GM18502 (cell line): ENCODE data around the gene ADGRB3.
A peak's percentile ranks its signal among the peaks of the same experiment; 100 is the strongest.
"Not testable (repeated sequence)": the region's sequence is repeated elsewhere in the genome, so short reads cannot be mapped to it uniquely, and the experiment has no call there.

Experiments used
- ATAC-seq: cut with Tn5 transposase; IDR thresholded peaks from one replicate; pipeline ENCODE4 v1.9.1; 2021; ENCODE audit warnings: mild to moderate bottlenecking; ENCODE audit not compliant: unreplicated experiment, poor library complexity

ADGRB3 gene

DNA sequence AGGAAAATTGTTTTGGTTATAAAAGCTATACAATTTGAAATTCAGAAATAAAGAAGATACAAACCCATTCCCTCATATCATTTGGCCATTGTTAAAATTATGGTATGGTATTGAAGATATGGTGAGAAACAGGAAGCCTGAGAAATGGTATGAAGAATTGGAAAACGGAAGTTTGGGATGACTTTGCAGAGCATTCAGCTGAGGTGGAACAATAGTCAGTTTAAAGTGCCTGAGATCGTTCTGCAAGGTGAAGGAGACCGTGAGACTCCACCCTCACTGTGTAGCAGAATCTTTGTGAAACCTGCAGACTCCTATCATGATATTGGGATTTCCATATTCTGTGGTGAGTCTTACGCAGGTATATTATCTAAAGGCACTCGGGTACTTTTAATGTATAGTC lies 97.3 kb downstream of the ADGRB3 start:
- no peak for ATAC-seq

DNA sequence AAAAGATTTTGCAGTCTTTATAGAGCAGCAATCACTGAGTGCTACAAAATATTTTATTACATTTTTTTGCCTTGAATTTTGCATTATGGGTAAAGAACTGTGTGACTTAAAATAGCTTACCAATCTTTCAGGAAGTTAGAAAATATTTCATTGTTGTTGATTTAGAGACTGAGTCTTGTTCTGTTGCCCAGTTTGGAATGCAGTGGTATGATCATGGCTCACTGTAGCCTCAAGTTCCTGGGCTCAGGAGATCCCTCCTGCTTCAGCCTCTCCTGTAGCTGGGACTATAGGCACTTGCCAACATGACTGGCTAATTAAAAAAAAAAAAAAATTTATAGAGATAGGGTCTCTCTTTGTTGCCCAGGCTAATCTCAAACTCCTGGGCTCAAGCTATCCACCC lies 100.8 kb downstream of the ADGRB3 start:
- no peak for ATAC-seq

DNA sequence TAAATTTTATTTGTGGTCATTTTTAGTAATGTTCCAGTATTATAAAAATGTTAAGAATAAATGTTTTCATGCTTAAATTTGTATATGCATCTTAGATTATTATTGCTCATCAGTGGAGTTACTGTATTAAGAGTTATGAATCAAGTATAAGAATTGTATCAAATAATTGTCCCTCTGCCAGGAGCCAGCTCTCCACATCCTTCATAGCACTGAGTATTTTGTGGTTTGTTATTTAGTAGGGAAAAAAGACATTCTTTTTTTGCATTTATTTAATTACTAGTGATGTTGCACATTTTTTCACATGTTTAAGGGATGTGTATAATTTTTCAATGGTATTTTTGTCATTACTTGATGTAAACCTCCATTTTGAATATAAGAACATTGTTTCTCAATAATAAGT lies 102.0 kb downstream of the ADGRB3 start:
- ATAC-seq = no peak

- no peak for ATAC-seq
Measured at GRCh38 chr6:68738039-68738438, 103.0 kb downstream of the ADGRB3 start.

DNA sequence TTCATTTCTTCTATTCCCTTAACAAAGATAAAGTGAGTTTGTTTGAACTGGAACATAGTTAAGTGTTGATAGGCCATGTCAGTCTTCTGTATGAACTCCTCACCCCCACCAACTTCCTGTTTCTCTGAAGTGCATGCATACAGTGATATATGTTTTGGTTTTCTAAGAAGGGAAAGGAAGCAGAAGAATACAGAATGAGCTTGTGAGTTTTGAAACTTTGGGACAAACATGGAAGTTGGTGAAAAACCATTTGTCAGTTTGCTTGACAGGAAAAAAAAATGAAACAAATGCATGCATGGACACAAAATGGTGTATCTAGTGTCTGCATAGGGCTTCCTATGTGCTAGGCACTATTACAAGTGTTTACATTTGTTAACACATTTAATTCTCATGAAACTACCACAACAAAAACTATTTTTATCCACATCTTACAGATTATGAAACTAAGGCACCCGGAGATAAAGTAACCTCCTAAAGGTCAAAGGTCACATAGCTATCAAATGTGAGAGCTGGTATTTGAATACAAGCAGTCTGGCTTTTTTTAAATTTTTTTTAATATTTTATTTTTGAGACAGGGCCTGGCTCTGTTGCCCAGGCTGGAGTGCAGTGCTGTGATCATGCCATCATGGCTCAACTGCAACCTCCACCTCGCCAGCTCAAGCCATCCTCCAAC lies 105.9 kb downstream of the ADGRB3 start:
- peak; percentile 60 for ATAC-seq

- peak; percentile 10 for ATAC-seq
Measured at GRCh38 chr6:68741501-68742386, 106.7 kb downstream of the ADGRB3 start.

GRCh38 chr6:68743099-68743498 lies 108.0 kb downstream of the ADGRB3 start:
- no peak for ATAC-seq

GRCh38 chr6:68744376-68744775 lies 109.3 kb downstream of the ADGRB3 start:
- ATAC-seq = not testable (repeated sequence)

DNA sequence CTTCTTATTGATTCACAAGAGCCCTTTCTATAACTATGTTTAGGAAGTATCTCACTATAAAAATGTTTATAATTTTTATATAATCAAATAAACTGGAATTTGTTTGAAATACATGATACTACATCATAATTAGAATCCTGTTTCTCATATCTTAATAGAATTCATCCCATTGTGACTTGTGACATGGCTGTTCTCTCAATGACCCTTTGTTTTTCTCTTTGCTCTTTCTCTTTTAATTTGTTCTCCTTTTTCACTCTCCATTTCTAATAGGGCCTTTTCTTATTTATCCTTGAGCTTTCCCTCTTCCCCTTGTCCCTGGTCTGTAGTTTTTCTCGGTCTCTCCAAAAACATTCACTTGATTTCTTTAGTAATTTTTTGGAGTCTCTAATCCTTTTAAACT lies 111.3 kb downstream of the ADGRB3 start:
- no peak for ATAC-seq

DNA sequence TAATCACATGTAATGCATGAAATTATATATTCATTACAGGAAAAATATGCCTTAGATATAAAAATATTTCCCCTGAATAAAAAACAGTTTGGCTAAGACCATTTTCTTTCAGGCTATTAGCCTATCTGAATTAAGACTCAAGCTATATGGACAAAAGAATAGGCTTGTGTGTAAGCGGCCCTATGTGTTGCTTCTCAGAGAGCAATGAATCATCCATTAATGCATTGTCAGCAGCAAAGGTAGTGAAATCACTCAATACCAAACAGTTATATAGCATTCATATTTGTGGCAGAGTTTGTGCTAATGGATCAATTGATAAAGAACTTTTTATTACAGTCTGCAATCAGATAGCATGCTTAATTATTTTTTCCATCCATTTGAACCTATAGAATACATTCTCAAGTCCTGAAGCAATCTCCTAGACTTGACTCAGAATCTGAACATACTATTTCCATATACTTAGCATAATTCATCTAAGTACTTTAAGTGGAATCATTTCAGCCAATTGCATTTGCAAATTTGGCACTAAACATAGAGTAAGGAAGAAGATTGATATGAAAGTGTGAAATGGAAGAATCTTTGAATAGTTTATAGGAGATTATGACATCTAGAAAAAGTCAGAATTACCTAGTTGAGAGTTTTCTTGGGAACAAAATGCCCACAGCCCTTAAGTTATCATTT lies 112.2 kb downstream of the ADGRB3 start:
- no peak for ATAC-seq

- not testable (repeated sequence) for ATAC-seq
Measured at GRCh38 chr6:68747832-68748231, 112.8 kb downstream of the ADGRB3 start.

- no peak for ATAC-seq
Measured at GRCh38 chr6:68754681-68755213, 119.7 kb downstream of the ADGRB3 start.

DNA sequence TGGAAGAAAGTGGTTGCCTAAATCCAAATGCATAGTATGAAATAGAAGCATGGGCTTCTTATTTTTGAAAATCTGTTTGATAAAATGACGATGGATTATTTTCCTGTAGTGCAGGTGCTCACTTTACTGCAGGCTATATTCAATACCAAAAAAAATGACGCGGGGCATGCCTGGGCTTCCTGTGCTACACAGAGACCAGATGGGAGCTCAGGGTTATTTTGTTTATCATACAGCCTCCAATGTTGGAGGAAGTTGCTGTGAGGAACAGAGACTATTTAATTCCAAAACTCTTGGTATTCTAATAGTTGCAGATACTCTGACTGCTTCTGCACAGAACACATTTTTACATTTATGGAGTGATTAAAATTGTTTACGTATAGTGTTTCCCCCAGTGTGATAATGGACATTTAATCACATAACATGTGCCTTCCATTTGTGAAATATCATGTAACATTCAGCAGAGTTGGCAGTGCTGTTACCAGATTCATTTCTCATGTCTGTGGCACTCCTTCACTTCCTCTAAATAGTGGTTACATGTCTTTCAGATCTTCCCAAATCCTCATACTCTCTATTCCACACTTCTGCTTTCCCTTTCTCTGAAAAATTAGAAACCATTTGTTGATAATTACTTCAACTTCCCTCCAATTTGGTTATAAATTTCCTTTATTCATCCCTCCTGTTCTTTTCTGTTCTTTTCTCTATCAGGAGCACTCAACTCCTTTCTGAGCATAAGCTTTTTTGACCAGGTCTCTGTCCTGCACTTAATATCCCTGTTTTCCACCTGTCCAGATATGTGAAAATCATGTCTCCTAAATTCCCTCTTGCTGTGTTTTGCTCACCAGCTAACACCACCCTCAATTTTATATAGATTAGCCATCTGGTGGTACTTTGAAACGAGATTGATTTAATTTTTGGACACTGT lies 121.6 kb downstream of the ADGRB3 start:
- ATAC-seq = no peak

DNA sequence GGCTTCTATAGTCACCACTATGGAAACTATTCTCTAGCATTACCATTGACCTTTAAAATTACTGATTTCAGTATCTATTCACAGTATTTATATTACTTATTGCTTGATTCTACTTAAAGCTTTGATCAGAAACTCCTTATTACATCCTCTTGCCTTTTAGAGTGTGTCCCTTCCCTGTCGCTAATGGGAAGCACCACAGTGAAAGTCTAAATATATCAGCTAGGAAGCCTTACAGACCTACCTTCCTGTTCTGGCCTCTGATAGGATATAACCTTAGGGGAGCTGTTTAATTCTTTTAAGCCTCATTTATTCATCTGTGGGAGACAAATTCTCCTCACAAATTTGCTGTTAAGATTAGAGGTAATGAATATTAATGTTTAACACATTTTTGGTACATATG lies 122.7 kb downstream of the ADGRB3 start:
- ATAC-seq = no peak

DNA sequence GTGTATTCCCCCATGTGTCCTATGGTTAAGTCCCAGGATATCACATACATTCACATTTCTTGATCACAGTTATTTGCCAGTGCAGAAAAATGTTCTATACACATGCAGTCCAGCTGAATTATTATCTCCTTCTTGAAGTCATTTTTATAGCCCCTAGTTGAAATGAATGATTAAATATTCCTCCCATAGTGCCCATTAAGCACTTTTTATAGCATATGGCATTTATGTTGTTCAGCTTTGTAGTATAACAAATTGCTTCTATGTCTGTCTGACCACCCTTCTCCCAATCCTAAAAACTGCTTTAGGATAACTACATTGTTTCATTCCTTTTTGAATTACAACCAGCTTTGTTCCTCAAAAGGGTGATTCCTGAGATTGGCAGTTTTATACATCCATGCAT lies 123.5 kb downstream of the ADGRB3 start:
- no peak for ATAC-seq

DNA sequence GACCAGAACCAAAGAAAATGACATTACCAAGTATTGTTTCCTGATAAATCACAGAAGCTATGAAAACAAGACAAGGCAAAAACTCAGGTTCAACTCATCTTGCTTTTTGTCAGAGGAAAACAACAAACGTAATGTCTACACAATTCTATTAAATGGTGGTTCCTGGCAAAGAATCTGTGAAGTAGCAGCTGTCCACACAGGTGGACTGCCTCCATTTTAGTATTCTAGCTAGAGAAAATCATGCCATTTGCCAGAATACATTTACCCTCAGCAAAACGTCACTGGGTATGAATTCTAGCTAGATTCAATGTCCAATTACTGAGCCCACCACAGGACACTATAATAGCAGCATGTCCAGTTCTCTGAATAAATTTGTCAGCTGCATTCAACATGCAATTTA lies 125.4 kb downstream of the ADGRB3 start:
- ATAC-seq = no peak

DNA sequence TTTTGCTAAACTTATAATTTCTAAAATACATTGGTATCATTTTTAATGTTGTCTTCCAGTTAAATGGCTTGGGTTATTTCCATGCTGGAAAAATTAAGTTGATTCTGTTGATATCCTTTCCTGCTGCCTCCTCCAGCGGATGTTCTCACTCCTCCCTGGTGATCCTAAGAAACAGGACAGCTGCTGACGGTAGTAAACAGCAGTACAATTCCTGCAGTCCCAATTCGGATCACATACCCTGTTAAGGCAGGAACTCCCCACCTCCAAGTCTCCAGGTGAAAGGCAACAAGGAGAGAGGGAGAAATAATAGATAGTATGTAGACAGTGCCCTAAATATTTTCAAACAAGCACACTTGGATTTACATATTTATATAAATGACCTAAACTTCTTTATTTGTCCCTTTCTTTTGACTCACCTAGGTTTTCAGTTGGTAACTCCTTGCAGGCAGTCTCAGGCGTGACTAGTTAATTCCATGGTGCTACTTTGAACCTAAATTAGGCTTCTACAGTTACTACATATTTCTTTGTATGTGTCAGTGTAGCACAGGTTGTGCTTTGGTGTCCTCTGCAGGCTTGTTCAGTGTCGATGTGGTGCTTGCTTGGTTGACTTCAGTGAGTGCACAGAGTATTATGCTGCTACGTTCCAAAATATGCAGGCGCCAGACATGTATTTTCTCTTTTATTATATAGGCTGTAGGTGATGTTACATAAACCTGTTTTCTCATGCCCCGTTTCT lies 126.0 kb downstream of the ADGRB3 start:
- no peak for ATAC-seq

GRCh38 chr6:68761985-68762384 lies 126.9 kb downstream of the ADGRB3 start:
- no peak for ATAC-seq

DNA sequence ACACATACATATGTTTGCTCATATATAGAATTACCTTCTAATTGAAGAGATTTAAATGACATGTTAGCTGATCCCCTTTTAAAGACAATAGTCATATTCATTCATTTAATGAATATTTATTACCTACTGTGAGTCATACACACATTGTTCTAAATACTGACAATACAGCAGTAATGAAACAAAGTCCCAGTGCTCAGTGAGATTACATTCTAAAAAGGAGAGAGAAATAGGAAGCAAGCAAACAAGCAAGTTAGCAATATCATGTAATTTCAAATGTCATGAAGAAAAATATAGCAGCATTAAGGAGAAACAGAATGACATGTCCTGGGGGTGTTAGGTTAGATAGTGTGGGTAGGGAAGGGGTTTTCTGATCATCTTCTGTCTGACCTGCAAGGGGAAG lies 136.3 kb downstream of the ADGRB3 start:
- ATAC-seq = no peak
